Coronary artery (tissue), 2 donors: ENCODE results near the gene ADARB2.

Source experiments
- DNase-seq: peaks from one replicate; pipeline ENCODE4 v3.0.0-alpha.2; 2017; ENCODE audit warnings: low spot score
- H3K27ac ChIP-seq, 2 donors: fragments of 200-600 bp; sonication (generic); one replicate each; pipeline ENCODE4 v1.5.1; 2016 to 2019
- H3K4me3 ChIP-seq: fragments of 200-600 bp; sonication (generic); 2 replicates; pipeline ENCODE4 v1.5.1; 2016; ENCODE audit warnings: mild to moderate bottlenecking, moderate library complexity
- TF ChIP-seq, protein P1 (sequence below): fragments of 200-600 bp; sonication (generic); IDR thresholded peaks from one replicate; pipeline ENCODE4 v1.5.1; 2019; ENCODE audit warnings: antibody characterized with exemption

The ADARB2 gene

DNA sequence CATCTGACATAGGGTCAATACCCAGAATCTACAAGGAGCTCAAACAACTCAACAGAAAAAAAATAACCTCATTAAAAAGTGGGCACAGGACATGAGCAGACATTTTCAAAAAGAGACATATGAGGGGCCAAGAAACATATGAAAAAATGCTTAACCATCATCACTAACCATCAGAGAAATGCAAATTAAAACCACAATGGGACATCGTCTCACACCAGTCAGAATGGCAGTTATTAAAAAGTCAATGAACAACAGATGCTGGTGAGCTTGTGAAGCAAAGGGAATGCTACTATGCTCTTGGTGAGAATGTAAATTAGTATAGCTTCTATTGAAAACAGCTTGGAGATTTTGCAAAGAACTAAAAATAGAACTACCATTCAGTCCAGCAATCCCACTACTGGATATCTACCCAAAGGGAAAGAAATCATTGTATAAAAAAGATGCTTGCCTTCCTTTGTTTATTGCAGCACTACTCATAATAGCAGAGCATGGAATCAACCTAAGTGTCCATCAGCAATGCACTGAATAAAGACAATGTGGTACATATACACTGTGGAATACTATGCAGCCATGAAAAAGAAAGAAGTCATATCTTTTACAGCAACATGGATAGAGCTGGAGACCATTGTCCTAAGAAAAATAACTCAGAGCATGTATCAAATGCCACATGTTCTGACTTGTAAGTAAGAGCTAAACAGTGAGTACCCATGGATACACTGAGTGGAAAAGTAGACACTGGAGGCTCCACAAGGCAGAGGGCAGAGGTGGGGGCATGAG is 139.8 kb downstream of the ADARB2 start:
- TF ChIP-seq, protein P1, sequence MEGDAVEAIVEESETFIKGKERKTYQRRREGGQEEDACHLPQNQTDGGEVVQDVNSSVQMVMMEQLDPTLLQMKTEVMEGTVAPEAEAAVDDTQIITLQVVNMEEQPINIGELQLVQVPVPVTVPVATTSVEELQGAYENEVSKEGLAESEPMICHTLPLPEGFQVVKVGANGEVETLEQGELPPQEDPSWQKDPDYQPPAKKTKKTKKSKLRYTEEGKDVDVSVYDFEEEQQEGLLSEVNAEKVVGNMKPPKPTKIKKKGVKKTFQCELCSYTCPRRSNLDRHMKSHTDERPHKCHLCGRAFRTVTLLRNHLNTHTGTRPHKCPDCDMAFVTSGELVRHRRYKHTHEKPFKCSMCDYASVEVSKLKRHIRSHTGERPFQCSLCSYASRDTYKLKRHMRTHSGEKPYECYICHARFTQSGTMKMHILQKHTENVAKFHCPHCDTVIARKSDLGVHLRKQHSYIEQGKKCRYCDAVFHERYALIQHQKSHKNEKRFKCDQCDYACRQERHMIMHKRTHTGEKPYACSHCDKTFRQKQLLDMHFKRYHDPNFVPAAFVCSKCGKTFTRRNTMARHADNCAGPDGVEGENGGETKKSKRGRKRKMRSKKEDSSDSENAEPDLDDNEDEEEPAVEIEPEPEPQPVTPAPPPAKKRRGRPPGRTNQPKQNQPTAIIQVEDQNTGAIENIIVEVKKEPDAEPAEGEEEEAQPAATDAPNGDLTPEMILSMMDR: no peak
- H3K27ac ChIP-seq: no peak overlapping the region
- DNase-seq: no peak
- no peak overlapping the region for H3K4me3 ChIP-seq

DNA sequence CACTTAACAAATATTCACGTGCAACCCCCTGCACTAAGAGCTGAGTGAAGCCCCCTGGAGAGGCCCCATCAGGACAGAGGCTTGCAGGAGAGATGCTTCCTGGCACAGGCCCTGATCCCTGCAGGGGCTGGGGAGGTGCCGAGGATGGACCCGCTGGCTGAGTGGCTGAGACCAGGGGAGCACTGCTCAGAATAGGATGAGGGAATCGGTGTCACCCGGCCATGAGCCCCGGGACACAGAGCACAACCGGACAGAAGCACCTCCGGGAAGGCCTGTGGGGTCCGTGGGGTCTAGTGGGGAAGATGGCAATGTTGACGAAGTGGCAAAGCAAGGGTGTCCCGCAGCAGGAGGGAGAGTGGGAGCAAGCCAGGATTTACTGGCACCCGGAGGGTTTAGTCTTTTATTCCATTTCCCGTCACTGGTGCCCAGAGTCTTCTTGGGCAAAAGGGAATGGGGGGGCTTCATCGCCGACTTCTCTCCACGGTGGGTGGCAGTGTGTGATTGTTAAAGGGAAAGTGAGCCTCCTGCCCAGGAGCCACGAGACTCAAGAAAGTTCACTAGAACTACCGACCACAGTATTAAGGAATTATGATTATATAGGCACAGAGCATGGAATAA is 140.7 kb downstream of the ADARB2 start:
- TF ChIP-seq, protein P1: no peak
- DNase-seq: no peak
- H3K4me3 ChIP-seq: no peak overlapping the region
- no peak overlapping the region for H3K27ac ChIP-seq

DNA sequence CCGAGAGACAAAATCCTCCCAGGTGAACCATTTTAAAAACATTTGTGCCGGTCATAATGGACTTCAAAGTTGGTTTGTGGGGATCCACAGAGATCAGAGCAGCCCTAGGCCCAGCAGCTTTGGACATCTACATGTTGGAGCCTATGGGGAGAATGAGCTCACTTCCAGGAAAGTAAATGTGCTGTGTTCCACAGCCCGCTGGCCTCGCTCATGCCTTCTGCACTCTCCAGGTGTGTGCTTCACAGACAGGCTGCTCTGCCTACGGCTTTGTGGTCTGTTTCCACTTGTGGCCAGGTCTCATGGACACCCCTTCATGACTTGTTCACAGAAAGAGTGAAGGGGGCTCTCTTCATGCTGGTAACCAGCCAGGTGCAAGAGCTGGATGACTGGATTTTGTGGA is 141.6 kb downstream of the ADARB2 start:
- Histone ChIP-seq H3K4me3 (no peak overlapping the region), H3K27ac (no peak overlapping the region)
- peak; percentile 57 for DNase-seq
- TF ChIP-seq, protein P1: no peak

DNA sequence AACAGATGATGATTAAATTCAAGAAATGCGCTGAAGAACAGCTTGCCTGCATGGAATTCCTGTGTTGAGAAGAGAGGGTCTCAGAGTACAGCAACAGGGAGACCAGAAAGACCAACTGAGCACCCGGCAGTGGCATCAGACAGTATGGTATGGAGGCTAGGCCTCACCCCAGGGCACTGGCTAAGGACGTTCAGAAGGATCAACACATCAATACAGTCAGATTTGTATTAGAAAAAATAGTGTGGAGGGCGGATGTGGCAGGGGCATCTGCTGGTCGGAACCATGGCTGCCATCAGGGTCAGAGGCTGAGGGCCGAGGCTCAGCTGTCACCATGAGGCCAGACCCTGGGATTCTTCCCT is 142.1 kb downstream of the ADARB2 start:
- DNase-seq: no peak
- TF ChIP-seq, protein P1: no peak
- Histone ChIP-seq H3K4me3 (no peak overlapping the region), H3K27ac (no peak overlapping the region)

DNA sequence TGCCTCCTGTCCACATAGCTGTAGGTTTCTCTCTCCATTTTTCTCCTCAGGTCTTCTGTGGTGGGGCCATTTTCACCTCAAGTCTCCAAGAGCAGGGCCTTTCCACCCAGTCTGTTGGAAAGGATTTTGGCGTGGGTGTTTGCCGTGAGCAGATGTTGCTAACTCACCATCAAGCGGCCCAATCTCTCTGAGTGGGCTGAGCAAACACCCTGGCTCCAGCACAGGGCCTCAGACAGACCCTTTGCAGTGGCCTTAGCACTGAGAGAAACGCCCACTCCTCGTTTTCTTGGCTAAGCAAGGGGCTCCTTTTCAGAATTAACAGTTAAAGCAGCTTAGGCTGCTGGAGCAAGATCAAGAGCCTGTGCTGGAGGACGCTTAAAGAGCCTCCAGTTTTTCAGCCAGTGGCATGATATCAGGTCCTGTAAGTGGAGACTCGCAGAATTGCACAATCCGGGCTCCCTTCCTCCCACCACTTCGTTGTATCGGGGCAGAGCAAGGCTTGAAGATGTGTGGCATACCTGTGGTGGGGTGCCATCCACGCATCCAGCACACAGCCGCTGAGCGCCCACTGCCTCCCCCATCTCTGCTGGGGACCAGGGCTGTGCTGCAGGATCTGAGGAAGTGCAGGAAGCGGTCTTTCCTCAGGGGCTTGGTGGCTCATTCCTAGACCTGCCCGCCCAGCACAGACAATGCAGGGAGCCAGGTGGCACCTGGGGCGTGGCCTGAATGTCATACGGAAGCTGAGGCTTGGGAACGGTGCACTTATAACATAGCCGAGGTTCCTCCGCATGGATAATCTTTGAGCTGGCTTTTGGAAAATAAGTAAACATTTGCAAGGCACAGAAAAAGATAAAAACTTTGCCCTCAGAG is 142.7 kb downstream of the ADARB2 start:
- Histone ChIP-seq H3K4me3 (no peak overlapping the region), H3K27ac (no peak overlapping the region)
- DNase-seq: no peak
- TF ChIP-seq, protein P1: no peak

DNA sequence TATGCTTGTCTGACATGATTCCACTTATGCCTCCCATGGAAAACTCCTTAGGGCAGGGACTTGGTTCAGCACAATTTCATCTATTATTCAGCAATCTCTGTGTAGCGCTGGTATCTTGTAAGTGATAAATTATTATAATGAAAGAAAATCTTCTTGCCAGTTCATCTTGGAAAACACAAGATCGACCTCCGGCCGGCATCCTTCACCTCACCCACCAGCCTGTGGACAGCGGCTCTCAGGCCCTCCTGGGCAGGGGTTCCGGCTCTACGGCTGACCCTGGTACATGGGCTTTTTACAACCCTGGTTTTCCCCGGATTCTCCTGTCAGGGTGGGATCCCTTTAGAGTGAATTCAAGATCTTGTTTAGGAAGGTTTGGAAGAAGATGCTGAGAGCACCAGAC is 145.6 kb downstream of the ADARB2 start:
- Histone ChIP-seq H3K4me3 (no peak overlapping the region), H3K27ac (no peak overlapping the region)
- DNase-seq: no peak
- TF ChIP-seq, protein P1: no peak
